Activated naive CD8-positive, alpha-beta T cell (primary cell): ENCODE results near the gene C1orf50.
"Not testable (repeated sequence)": the region's sequence is repeated elsewhere in the genome, so short reads cannot be mapped to it uniquely, and the experiment has no call there.

Source experiments
- H3K27ac Mint-ChIP-seq: one replicate; pipeline ENCODE4 v1.8.0; 2021; ENCODE audit warnings: mixed read lengths
- H3K27me3 Mint-ChIP-seq: one replicate; pipeline ENCODE4 v1.8.0; 2021; ENCODE audit warnings: mixed read lengths
- H3K36me3 Mint-ChIP-seq: one replicate; pipeline ENCODE4 v1.8.0; 2021; ENCODE audit warnings: mixed read lengths
- H3K4me1 Mint-ChIP-seq: one replicate; pipeline ENCODE4 v1.8.0; 2021; ENCODE audit warnings: low read depth, mixed read lengths
- H3K4me3 Mint-ChIP-seq: one replicate; pipeline ENCODE4 v1.8.0; 2021; ENCODE audit warnings: mild to moderate bottlenecking, mixed read lengths
- H3K9me3 Mint-ChIP-seq: one replicate; pipeline ENCODE4 v1.8.0; 2021; ENCODE audit warnings: low read depth, mixed read lengths

Gene C1orf50

GRCh38 chr1:42746436-42747105 is 20.5 kb upstream of the C1orf50 start:
- H3K27me3 Mint-ChIP-seq, result no peaks in the 10 kb centered on the region
- no peak overlapping the region for H3K27ac Mint-ChIP-seq
- peaks cover 6% of the 10 kb centered on the region for H3K36me3 Mint-ChIP-seq
- no peaks in the 10 kb centered on the region for H3K9me3 Mint-ChIP-seq
- no peaks in the 10 kb centered on the region for H3K4me1 Mint-ChIP-seq
- H3K4me3 Mint-ChIP-seq, result no peak overlapping the region

DNA sequence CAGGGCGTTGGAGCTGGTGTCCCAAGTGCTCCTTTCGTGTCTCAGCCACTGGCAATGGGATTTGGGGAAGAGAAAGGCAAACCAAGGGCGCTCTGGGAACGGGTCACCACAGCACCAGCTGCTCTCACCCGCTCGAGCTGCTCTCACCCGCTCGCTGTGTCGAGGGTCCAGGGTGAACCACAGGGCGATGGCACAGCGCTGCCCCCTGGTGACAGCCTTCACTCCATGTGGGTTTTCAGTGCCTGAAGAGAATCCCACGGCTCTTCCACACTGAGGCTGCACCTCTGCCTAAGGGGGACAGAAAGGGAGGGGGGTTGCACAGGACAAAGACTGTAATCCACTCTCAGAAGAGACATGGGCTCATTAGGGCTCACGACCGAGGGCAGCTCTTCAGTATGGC is 19.9 kb upstream of the C1orf50 start:
- H3K36me3 Mint-ChIP-seq, result peaks cover 12% of the 10 kb centered on the region
- H3K4me3 Mint-ChIP-seq, result no peak overlapping the region
- no peaks in the 10 kb centered on the region for H3K27me3 Mint-ChIP-seq
- no peaks in the 10 kb centered on the region for H3K4me1 Mint-ChIP-seq
- H3K9me3 Mint-ChIP-seq, result no peaks in the 10 kb centered on the region
- no peak overlapping the region for H3K27ac Mint-ChIP-seq

DNA sequence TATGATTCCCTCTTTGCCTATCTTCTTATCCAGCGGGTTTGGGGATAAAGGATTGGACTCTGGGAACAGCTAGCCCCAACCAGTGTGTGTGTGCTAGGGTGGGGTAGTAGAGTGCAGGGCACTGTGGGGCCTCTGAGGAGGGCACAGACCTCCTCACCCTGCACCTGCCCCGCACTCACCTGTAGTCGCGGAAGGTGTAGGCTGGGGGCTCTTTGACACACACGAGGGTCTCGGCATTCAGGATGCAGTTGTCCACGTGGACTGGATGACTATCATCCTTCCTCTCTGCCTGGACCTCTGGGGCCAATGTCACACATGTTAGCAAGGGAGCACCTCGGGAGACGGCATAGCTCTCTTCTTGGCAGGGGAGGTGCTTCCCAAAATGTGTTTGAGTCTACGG is 19.0 kb upstream of the C1orf50 start:
- peaks cover 20% of the 10 kb centered on the region for H3K36me3 Mint-ChIP-seq
- H3K27ac Mint-ChIP-seq, result no peak overlapping the region
- H3K27me3 Mint-ChIP-seq, result no peaks in the 10 kb centered on the region

GRCh38 chr1:42748461-42749410 is 18.3 kb upstream of the C1orf50 start:
- H3K27me3 Mint-ChIP-seq, result no peaks in the 10 kb centered on the region
- H3K27ac Mint-ChIP-seq, result no peak overlapping the region
- H3K4me1 Mint-ChIP-seq, result peaks cover 1% of the 10 kb centered on the region
- no peak overlapping the region for H3K4me3 Mint-ChIP-seq
- peaks cover 22% of the 10 kb centered on the region for H3K36me3 Mint-ChIP-seq
- no peaks in the 10 kb centered on the region for H3K9me3 Mint-ChIP-seq

More for the DNA sequence above, 19.0 kb upstream of the C1orf50 start:
- H3K9me3 Mint-ChIP-seq, result no peaks in the 10 kb centered on the region
- H3K4me1 Mint-ChIP-seq, result no peaks in the 10 kb centered on the region
- no peak overlapping the region for H3K4me3 Mint-ChIP-seq

GRCh38 chr1:42750041-42750440 is 17.0 kb upstream of the C1orf50 start:
- Mint-ChIP-seq H3K27me3 (no peaks in the 10 kb centered on the region), H3K4me3 (no peak overlapping the region), H3K36me3 (peaks cover 27% of the 10 kb centered on the region), H3K4me1 (peaks cover 1% of the 10 kb centered on the region), H3K27ac (no peak overlapping the region), H3K9me3 (no peaks in the 10 kb centered on the region)

DNA sequence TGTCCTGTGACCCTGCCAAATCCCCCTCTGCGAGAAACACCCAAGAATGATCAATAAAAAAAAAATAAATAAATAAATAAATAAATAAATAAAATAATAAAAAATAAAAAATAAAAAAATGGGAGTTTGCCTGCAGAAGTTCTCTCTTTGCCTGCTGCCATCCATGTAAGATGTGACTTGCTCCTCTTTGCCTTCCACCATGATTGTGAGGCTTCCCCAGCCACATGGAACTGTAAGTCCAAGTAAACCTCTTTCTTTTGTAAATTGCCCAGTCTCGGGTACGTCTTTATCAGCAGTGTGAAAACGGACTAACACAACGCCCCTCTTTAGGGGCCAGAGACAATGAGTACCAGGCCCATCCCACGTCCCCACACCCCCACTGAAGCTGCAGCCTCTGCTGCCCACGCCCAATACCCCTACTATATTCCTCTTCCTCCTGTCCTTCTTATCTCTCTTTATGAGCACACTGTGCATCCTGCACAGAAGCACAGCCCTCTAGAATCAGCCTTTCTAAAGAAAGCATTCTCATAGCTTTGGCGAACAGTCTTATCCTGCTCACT is 15.5 kb upstream of the C1orf50 start:
- not testable (repeated sequence) for H3K4me3 Mint-ChIP-seq, H3K27me3 Mint-ChIP-seq, H3K27ac Mint-ChIP-seq

DNA sequence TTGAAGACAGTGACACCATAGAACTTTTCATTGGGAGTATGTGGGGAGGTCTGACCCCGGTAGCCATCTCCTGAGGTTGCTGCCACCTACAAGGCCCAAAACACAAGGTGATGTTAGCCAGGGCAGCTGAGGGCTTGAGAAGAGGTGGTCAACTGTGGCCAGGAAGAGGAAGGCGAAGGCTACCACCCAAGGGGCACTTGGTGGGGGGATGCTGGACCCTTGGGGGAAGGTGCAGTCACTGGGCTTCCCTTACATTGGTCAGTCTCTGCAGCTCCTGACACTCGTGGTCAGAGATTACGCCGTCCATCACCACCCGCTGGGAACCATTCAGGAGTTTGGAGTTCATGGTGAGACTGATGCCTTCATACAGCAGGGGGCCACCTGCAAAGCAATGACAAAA is 14.8 kb upstream of the C1orf50 start:
- no peak overlapping the region for H3K27ac Mint-ChIP-seq
- no peaks in the 10 kb centered on the region for H3K9me3 Mint-ChIP-seq
- H3K4me1 Mint-ChIP-seq, result peaks cover 1% of the 10 kb centered on the region
- no peak overlapping the region for H3K4me3 Mint-ChIP-seq
- H3K27me3 Mint-ChIP-seq, result no peaks in the 10 kb centered on the region
- peaks cover 30% of the 10 kb centered on the region for H3K36me3 Mint-ChIP-seq

More for the DNA sequence above, 15.5 kb upstream of the C1orf50 start:
- not testable (repeated sequence) for H3K9me3 Mint-ChIP-seq, H3K4me1 Mint-ChIP-seq
- peaks cover 28% of the 10 kb centered on the region for H3K36me3 Mint-ChIP-seq

- Mint-ChIP-seq H3K27me3 (no peaks in the 10 kb centered on the region), H3K9me3 (no peaks in the 10 kb centered on the region), H3K4me3 (no peak overlapping the region), H3K36me3 (peaks cover 33% of the 10 kb centered on the region), H3K4me1 (peaks cover 1% of the 10 kb centered on the region), H3K27ac (no peak overlapping the region)
Measured at GRCh38 chr1:42753070-42753469, 14.0 kb upstream of the C1orf50 start.

DNA sequence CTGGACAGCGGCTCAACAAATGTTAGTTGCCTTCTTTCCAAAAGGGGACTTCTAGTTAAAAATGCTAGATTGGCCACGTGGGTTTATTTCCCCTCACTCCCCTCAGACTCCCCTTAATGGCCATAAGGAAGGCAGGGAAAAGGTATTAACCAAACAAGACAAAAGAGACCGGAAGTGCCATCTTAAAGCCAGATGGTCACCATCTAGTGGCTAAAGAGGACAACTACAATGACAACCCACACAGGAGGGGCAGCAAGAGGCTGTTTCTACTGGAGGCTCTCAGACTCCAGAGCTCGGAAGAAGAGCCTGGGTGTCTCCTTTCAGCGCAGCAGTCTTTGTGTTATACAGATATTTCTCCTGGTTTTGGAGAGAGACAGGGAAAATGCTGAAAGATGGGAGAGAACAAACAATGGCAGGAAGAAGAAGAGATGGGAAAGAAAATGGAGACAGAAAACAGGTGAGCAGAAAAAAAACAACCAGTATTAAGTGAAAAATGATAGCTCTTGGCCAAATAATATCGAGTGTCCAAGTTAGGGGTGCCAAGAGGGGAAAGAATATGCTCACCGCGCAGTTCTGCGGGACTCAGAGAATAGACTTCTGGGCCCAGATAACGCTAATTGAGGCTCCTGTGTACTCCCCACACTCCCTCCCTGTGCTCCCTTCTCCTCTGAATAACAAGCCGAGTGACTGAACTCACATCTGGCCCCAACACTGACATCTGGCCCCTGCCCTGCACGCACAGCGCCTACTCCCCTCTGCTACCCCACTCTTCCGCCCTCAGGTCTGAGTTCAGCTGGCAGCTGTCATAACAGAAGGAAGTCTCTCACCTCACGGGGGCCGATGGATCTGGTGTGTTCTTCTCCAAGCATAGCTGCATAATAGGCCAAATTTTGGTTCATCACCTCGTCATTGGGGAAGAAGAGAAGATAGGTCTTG is 9.8 kb upstream of the C1orf50 start:
- no peak overlapping the region for H3K27ac Mint-ChIP-seq

DNA sequence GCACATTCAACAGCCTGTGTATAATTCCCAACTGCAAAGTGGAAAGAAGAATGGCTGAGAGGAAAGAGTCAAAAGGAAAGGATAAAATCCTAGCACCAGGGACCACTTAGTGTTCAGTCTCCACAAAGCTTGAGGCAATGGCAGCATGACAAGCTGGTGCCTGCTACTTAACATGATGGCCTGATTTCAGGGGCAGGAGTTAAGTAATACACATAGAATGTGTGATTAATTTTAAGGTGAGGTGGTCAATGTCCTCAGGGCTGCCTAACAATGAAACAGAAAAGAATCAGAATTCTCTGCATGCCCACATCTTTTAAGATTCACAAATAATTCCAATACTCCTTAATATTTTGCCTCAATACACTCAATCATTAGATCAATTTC is 9.2 kb upstream of the C1orf50 start:
- no peaks in the 10 kb centered on the region for H3K27me3 Mint-ChIP-seq
- peaks cover 15% of the 10 kb centered on the region for H3K36me3 Mint-ChIP-seq
- no peaks in the 10 kb centered on the region for H3K9me3 Mint-ChIP-seq
- H3K27ac Mint-ChIP-seq, result no peak overlapping the region
- H3K4me3 Mint-ChIP-seq, result no peak overlapping the region
- H3K4me1 Mint-ChIP-seq, result peaks cover 3% of the 10 kb centered on the region

More for the DNA sequence above, 9.8 kb upstream of the C1orf50 start:
- no peaks in the 10 kb centered on the region for H3K27me3 Mint-ChIP-seq
- peaks cover 20% of the 10 kb centered on the region for H3K36me3 Mint-ChIP-seq
- peaks cover 1% of the 10 kb centered on the region for H3K4me1 Mint-ChIP-seq
- no peak overlapping the region for H3K4me3 Mint-ChIP-seq
- no peaks in the 10 kb centered on the region for H3K9me3 Mint-ChIP-seq

GRCh38 chr1:42758641-42759040 is 8.4 kb upstream of the C1orf50 start:
- Mint-ChIP-seq H3K36me3 (peaks cover 11% of the 10 kb centered on the region), H3K27me3 (no peaks in the 10 kb centered on the region), H3K4me3 (no peak overlapping the region), H3K9me3 (no peaks in the 10 kb centered on the region), H3K4me1 (peaks cover 2% of the 10 kb centered on the region), H3K27ac (no peak overlapping the region)

DNA sequence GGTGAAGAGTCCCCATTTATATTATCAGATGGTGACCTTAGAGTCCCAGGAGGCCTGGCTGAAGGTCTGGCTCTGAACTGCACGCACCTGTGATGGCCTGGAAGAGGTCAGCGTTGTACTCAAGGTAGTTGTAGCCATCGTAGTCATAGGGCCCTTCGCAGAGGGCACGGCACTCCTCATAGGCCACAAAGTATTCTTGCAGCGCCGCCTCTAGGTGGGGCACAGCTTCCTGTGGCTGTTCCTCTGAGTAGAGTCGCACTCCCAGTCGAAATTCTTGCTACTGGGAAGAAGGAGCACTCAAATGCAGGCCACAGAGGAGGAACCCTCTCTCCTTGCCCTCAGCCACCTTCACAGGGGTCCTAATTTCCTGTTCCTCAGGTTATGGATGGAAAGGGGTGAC is 7.9 kb upstream of the C1orf50 start:
- no peaks in the 10 kb centered on the region for H3K27me3 Mint-ChIP-seq
- H3K36me3 Mint-ChIP-seq, result peaks cover 8% of the 10 kb centered on the region
- H3K4me1 Mint-ChIP-seq, result peaks cover 2% of the 10 kb centered on the region
- no peaks in the 10 kb centered on the region for H3K9me3 Mint-ChIP-seq
- H3K27ac Mint-ChIP-seq, result no peak overlapping the region
- H3K4me3 Mint-ChIP-seq, result no peak overlapping the region

DNA sequence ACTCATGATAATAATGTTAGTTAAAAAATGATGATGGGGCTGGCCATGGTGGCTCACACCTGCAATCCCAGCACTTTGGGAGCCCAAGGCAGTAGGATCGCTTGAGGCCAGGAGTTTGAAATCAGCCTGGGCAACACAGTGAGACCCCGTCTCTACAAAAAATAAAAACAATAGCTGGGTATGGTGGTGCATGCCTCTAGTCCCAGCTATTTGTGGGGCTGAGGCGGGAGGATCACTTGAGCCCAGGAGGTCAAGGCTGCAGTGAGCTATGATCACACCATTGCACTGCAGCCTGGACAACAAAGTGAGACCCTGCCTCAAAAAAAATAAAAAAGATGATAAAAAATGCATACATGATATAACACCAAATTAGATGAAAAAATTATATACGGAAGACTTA is 5.5 kb upstream of the C1orf50 start:
- no peaks in the 10 kb centered on the region for H3K9me3 Mint-ChIP-seq
- H3K36me3 Mint-ChIP-seq, result peaks cover 5% of the 10 kb centered on the region
- no peaks in the 10 kb centered on the region for H3K27me3 Mint-ChIP-seq
- no peak overlapping the region for H3K27ac Mint-ChIP-seq
- peaks cover 2% of the 10 kb centered on the region for H3K4me1 Mint-ChIP-seq
- no peak overlapping the region for H3K4me3 Mint-ChIP-seq

DNA sequence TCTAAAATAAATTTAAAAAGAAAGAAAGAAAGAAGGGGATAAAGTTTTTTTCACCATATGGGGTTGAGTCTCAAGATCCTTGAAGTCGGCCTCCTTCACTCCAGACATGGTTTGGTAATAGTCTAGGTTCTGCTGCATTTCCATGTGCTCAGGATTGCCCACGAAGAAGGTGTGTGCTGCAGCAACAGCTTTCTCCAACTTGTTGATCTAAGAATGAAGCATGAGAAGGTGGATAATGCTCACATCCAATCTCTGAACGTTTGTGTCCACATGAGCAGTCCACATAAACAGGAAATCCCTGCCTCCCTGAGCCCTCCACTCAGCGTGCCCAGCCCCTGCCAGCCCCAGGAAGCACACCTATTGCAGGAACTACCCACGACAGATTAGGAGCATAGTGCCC is 4.8 kb upstream of the C1orf50 start:
- Mint-ChIP-seq H3K9me3 (no peaks in the 10 kb centered on the region), H3K4me1 (peaks cover 2% of the 10 kb centered on the region), H3K36me3 (peaks cover 3% of the 10 kb centered on the region), H3K27ac (no peak overlapping the region), H3K27me3 (no peaks in the 10 kb centered on the region), H3K4me3 (no peak overlapping the region)
